Measurements from ENCODE around the gene OR5M11.
"Not testable (repeated sequence)": the region's sequence is repeated elsewhere in the genome, so short reads cannot be mapped to it uniquely, and the experiment has no call there.

Gene OR5M11

GRCh38 chr11:56543157-56543556 lies at the start of gene OR5M11:
TSS of gene OR5M11 (minus strand) at chr11:56543257. CDS start at chr11:56543257, 0 bp downstream.
- no peak for DNase-seq

- not testable (repeated sequence) for DNase-seq
Measured at GRCh38 chr11:56592088-56592717, 49.1 kb upstream of the OR5M11 start.

- no peak for DNase-seq
Measured at GRCh38 chr11:56577621-56578020, 34.6 kb upstream of the OR5M11 start, which contains the start of gene OR5M10. TSS of gene OR5M10 (minus strand) at chr11:56577721. CDS start at chr11:56577721, 0 bp downstream.

- no peak for DNase-seq
Measured at GRCh38 chr11:56558574-56558973, 15.5 kb upstream of the OR5M11 start.

GRCh38 chr11:56554691-56555090 lies 11.6 kb upstream of the OR5M11 start:
- DNase-seq, result not testable (repeated sequence)

- no peak for DNase-seq
Measured at GRCh38 chr11:56545531-56545930, 2.5 kb upstream of the OR5M11 start.

- no peak for DNase-seq
Measured at GRCh38 chr11:56543739-56544138, 682 bp upstream of the OR5M11 start.

GRCh38 chr11:56533054-56533740 lies 9.9 kb downstream of the OR5M11 start:
- DNase-seq, result no peak

GRCh38 chr11:56531856-56532255 lies 11.2 kb downstream of the OR5M11 start:
- DNase-seq, result no peak

GRCh38 chr11:56522008-56522407 lies 21.0 kb downstream of the OR5M11 start:
- no peak for DNase-seq

GRCh38 chr11:56513280-56513679 lies 29.8 kb downstream of the OR5M11 start:
- no peak for DNase-seq

GRCh38 chr11:56509439-56509838 lies 33.6 kb downstream of the OR5M11 start:
- DNase-seq, result no peak

- no peak for DNase-seq
Measured at GRCh38 chr11:56497010-56497409, 46.0 kb downstream of the OR5M11 start.

GRCh38 chr11:56495117-56495516 lies 47.9 kb downstream of the OR5M11 start:
- DNase-seq, result no peak
